NCI-H2196 treated with DMSO at 0.1 percent for 48 hours (cell line): ENCODE data around the gene SEL1L3.
A peak's percentile ranks its signal among the peaks of the same experiment; 100 is the strongest.

Experiments
- DNase-seq: peaks from one replicate; lab custom pipeline; 2025; ENCODE audit not compliant: unreplicated experiment; lab: John Stamatoyannopoulos, UW

SEL1L3 gene

GRCh38 chr4:25795566-25796454 lies 67.0 kb downstream of the SEL1L3 start:
- no peak for DNase-seq

GRCh38 chr4:25795091-25795490 lies 67.7 kb downstream of the SEL1L3 start:
- no peak for DNase-seq

- DNase-seq: no peak
Observed at GRCh38 chr4:25792876-25793275, 69.9 kb downstream of the SEL1L3 start.

GRCh38 chr4:25792200-25792791 lies 70.5 kb downstream of the SEL1L3 start:
- no peak for DNase-seq

GRCh38 chr4:25790024-25790423 lies 72.8 kb downstream of the SEL1L3 start:
- no peak for DNase-seq

GRCh38 chr4:25788703-25789238 lies 74.0 kb downstream of the SEL1L3 start:
- no peak for DNase-seq

- no peak for DNase-seq
Observed at GRCh38 chr4:25786497-25787065, 76.2 kb downstream of the SEL1L3 start.

- no peak for DNase-seq
Observed at GRCh38 chr4:25783943-25784342, 78.8 kb downstream of the SEL1L3 start.

GRCh38 chr4:25783126-25783525 lies 79.7 kb downstream of the SEL1L3 start:
- no peak for DNase-seq

- no peak for DNase-seq
Observed at GRCh38 chr4:25782482-25782881, 80.3 kb downstream of the SEL1L3 start.

- DNase-seq: no peak
Observed at GRCh38 chr4:25779021-25779420, 83.8 kb downstream of the SEL1L3 start.

- no peak for DNase-seq
Observed at GRCh38 chr4:25776795-25777194, 86.0 kb downstream of the SEL1L3 start.

- DNase-seq: no peak
Observed at GRCh38 chr4:25775166-25775565, 87.6 kb downstream of the SEL1L3 start.

- no peak for DNase-seq
Observed at GRCh38 chr4:25773358-25773757, 89.4 kb downstream of the SEL1L3 start.

- DNase-seq: no peak
Observed at GRCh38 chr4:25771672-25772071, 91.1 kb downstream of the SEL1L3 start.

- DNase-seq: no peak
Observed at GRCh38 chr4:25770847-25771246, 91.9 kb downstream of the SEL1L3 start.

GRCh38 chr4:25769251-25769650 lies 93.5 kb downstream of the SEL1L3 start:
- DNase-seq: no peak

- peak; percentile 53 for DNase-seq
Observed at GRCh38 chr4:25767877-25768725, 94.7 kb downstream of the SEL1L3 start.

- no peak for DNase-seq
Observed at GRCh38 chr4:25760518-25761157, 102.2 kb downstream of the SEL1L3 start.

- no peak for DNase-seq
Observed at GRCh38 chr4:25760048-25760447, 102.7 kb downstream of the SEL1L3 start.
